Activated CD4-positive, alpha-beta T cell treated with anti-CD3 and anti-CD28 coated beads for 36 hours (primary cell): ENCODE measurements around the gene PEX14. TPM values are rescaled to one million over a fixed set of nuclear protein-coding genes. Genes with fewer than 3 reads are reported as not detected.

ENCODE experiments used
- ATAC-seq: fragments of 200-7000 bp; cut with Tn5 transposase; one replicate; pipeline ENCODE4 v1.10.0; 2021; ENCODE audit warnings: mild to moderate bottlenecking, moderate library complexity
- CTCF ChIA-PET: fragments of 350-600 bp; sonication (Branson Sonifier 250); formaldehyde crosslinking; loops from one replicate; lab custom pipeline; 2021; ENCODE audit warnings: antibody characterized with exemption; lab: Charles Lee
- POLR2A ChIA-PET: fragments of 350-600 bp; sonication (Branson Sonifier 250); formaldehyde crosslinking; loops from one replicate; lab custom pipeline; 2021; ENCODE audit warnings: antibody characterized with exemption, inconsistent platforms; lab: Charles Lee
- DNase-seq: peaks from one replicate; pipeline ENCODE4 v3.0.0-alpha.2; 2020
- H3K27ac Mint-ChIP-seq: one replicate; pipeline ENCODE4 v1.8.0; 2021; ENCODE audit warnings: mixed read lengths
- H3K27me3 Mint-ChIP-seq: one replicate; pipeline ENCODE4 v1.8.0; 2021; ENCODE audit warnings: mixed read lengths
- H3K36me3 Mint-ChIP-seq: one replicate; pipeline ENCODE4 v1.8.0; 2021; ENCODE audit warnings: low read depth, mixed read lengths
- H3K4me1 Mint-ChIP-seq: one replicate; pipeline ENCODE4 v1.8.0; 2021; ENCODE audit warnings: mixed read lengths
- H3K4me3 Mint-ChIP-seq: one replicate; pipeline ENCODE4 v1.8.0; 2021; ENCODE audit warnings: mild to moderate bottlenecking, moderate library complexity, mixed read lengths
- H3K9me3 Mint-ChIP-seq: one replicate; pipeline ENCODE4 v1.8.0; 2021; ENCODE audit warnings: low read depth, mixed read lengths
- intact Hi-C, 2 experiments: fragments of 100-400 bp; cut with DNase I in 1 of 2; cut with micrococcal nuclease in 1 of 2; formaldehyde crosslinking; loops; one replicate each; pipeline versions ENCODE4 v1.14.2 to v1.15.1; 2022 to 2024; cut with DNase I, micrococcal nuclease
- total RNA-seq, 2 experiments: library from RNA; stranded (reverse); gene quantifications; one replicate each; pipeline ENCODE4 v1.2.3, GENCODE V29; 2021

Gene PEX14
- total RNA-seq, 2 experiments from 2014 or later = 16.3 to 25.1 TPM

GRCh38 chr1:10646347-10646861 lies 171.7 kb downstream of the PEX14 start:
- Mint-ChIP-seq H3K9me3 (no peaks in the 10 kb centered on the region), H3K36me3 (no peaks in the 10 kb centered on the region), H3K4me1 (no peaks in the 10 kb centered on the region), H3K27me3 (no peaks in the 10 kb centered on the region), H3K4me3 (no peak overlapping the region), H3K27ac (no peak overlapping the region)
- intact Hi-C loops = no loop called here
- peak; percentile 36 for ATAC-seq
- no peak for DNase-seq
- ChIA-PET POLR2A (no interaction called here), CTCF (no interaction called here)

GRCh38 chr1:10647414-10648170 lies 172.8 kb downstream of the PEX14 start:
- Mint-ChIP-seq H3K4me3 (no peak overlapping the region), H3K36me3 (no peaks in the 10 kb centered on the region), H3K27ac (no peak overlapping the region), H3K9me3 (no peaks in the 10 kb centered on the region), H3K27me3 (no peaks in the 10 kb centered on the region), H3K4me1 (no peaks in the 10 kb centered on the region)
- intact Hi-C loops = no loop called here
- ChIA-PET CTCF (no interaction called here), POLR2A (no interaction called here)
- DNase-seq (no peak), ATAC-seq (no peak)

- H3K27ac Mint-ChIP-seq = no peak overlapping the region
- H3K4me3 Mint-ChIP-seq = no peak overlapping the region
- CTCF ChIA-PET = interaction anchor here (1.0 kb wide), 1 partner anchor 11 kb away, joined by 3 read pairs; no protein-coding TSS in a partner anchor
- ATAC-seq (no peak), DNase-seq (no peak)
- intact Hi-C loops = no loop called here
- no peaks in the 10 kb centered on the region for H3K9me3 Mint-ChIP-seq
- no peaks in the 10 kb centered on the region for H3K4me1 Mint-ChIP-seq
- no peaks in the 10 kb centered on the region for H3K27me3 Mint-ChIP-seq
- no peaks in the 10 kb centered on the region for H3K36me3 Mint-ChIP-seq
- POLR2A ChIA-PET = no interaction called here
Measured at GRCh38 chr1:10648689-10649516, 174.2 kb downstream of the PEX14 start.

- Mint-ChIP-seq H3K9me3 (no peaks in the 10 kb centered on the region), H3K27ac (no peak overlapping the region), H3K27me3 (no peaks in the 10 kb centered on the region), H3K4me1 (no peaks in the 10 kb centered on the region), H3K4me3 (no peak overlapping the region), H3K36me3 (no peaks in the 10 kb centered on the region)
- no peak for ATAC-seq
- ChIA-PET POLR2A (no interaction called here), CTCF (no interaction called here)
- no peak for DNase-seq
- intact Hi-C loops = no loop called here
Measured at GRCh38 chr1:10649517-10650201, 174.9 kb downstream of the PEX14 start.

DNA sequence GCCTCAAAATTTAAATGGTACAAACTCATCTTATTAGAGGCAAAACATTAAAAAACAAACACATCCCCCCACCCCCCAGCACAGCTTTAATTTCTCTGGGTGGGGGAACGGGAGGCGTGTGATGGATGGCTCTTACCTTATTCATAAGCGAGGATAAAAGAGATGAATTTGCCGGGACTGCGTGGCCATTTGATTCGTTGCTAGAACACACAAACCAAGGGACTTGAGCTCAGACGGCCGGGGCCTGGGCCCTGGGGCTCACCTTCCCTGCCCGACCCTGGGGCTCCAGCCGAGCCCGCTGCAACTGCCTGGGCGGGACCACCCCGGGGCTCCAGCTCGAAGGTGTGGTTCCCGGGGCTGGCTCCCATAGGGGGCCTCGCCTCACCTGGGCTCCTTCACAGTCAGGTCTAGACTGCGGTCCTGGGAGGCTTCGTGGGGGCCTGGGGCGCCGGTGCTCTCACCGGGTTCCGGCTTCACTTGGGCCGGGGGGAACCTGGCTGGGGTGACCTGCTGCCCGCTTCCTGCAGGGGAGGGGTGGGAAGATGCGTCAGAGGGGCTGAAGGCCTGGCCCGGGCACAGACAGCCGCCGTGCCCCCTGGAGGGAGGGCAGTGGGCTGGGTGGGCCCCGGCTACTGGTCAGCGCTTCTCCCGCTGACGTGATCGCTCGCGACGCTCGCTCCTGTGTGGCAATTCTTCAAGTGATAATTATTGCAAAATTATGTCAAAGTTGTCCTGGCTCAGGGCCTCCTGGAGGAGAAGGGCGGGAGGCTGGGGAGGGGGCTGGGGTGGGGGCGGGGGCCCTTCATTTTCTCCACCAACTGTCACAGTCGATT lies 176.0 kb downstream of the PEX14 start:
- DNase-seq = no peak
- intact Hi-C loops = no loop called here
- no peaks in the 10 kb centered on the region for H3K9me3 Mint-ChIP-seq
- ATAC-seq = no peak
- H3K36me3 Mint-ChIP-seq = no peaks in the 10 kb centered on the region
- no peak overlapping the region for H3K4me3 Mint-ChIP-seq
- H3K27ac Mint-ChIP-seq = no peak overlapping the region
- POLR2A ChIA-PET = no interaction called here
- CTCF ChIA-PET = interaction anchor here (1.1 kb wide), 1 partner anchor 156 kb away, joined by 3 read pairs; no protein-coding TSS in a partner anchor
- no peaks in the 10 kb centered on the region for H3K27me3 Mint-ChIP-seq
- H3K4me1 Mint-ChIP-seq = no peaks in the 10 kb centered on the region

DNA sequence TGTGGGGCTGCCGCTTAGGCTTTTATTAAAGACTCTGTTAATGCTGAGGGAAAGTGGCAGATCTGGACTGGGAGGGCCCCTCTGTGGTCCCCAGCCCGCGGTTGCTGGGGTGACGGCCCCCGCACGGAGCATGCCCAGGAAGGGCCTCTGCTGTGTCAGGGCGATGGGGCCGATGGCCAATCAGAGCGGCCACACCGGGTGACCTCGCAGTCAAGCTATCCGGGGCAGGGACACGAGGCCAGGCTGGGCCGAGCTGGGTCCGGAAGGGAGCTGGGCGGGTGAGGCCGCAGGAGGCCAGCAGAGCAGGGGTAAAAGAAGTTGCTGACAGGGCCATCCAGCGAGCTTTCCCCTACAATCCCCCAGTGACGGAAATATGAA lies 176.6 kb downstream of the PEX14 start:
- no peaks in the 10 kb centered on the region for H3K27me3 Mint-ChIP-seq
- no peak overlapping the region for H3K4me3 Mint-ChIP-seq
- ATAC-seq = no peak
- H3K4me1 Mint-ChIP-seq = no peaks in the 10 kb centered on the region
- CTCF ChIA-PET = interaction anchor here (1.1 kb wide), 1 partner anchor 156 kb away, joined by 3 read pairs; no protein-coding TSS in a partner anchor
- no peak for DNase-seq
- H3K27ac Mint-ChIP-seq = no peak overlapping the region
- intact Hi-C loops = no loop called here
- POLR2A ChIA-PET = no interaction called here
- no peaks in the 10 kb centered on the region for H3K9me3 Mint-ChIP-seq
- no peaks in the 10 kb centered on the region for H3K36me3 Mint-ChIP-seq

GRCh38 chr1:10651793-10652192 lies 177.0 kb downstream of the PEX14 start:
- no peak overlapping the region for H3K4me3 Mint-ChIP-seq
- CTCF ChIA-PET = interaction anchor here (1.1 kb wide), 1 partner anchor 157 kb away, joined by 3 read pairs; no protein-coding TSS in a partner anchor

DNA sequence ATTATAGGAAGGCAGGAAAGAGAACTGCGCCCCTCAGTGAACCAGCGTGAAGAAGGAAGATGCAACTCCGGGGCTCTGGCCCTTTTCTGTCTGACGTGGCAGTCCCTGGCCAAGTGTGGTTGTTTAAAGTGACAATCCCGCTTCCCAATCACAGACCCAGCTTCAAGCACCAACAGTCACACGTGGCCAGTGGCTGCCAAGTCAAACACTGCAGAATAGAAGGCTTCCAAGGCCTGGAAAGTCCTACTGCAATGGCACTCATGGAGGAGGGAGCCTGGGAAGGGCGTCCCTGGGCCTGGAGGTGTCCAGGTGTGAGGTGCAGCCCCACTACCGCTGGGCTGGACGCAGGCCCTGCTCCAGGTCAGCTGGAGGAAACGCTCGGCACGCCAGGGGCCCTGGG lies 177.9 kb downstream of the PEX14 start:
- ATAC-seq (no peak), DNase-seq (no peak)
- CTCF ChIA-PET = no interaction called here
- no peak overlapping the region for H3K27ac Mint-ChIP-seq
- intact Hi-C loops = no loop called here
- H3K4me1 Mint-ChIP-seq = no peaks in the 10 kb centered on the region
- no peak overlapping the region for H3K4me3 Mint-ChIP-seq
- H3K9me3 Mint-ChIP-seq = no peaks in the 10 kb centered on the region
- POLR2A ChIA-PET = no interaction called here
- no peaks in the 10 kb centered on the region for H3K36me3 Mint-ChIP-seq
- H3K27me3 Mint-ChIP-seq = no peaks in the 10 kb centered on the region

More at GRCh38 chr1:10651793-10652192, 177.0 kb downstream of the PEX14 start:
- intact Hi-C loops = no loop called here
- Mint-ChIP-seq H3K27me3 (no peaks in the 10 kb centered on the region), H3K4me1 (no peaks in the 10 kb centered on the region), H3K9me3 (no peaks in the 10 kb centered on the region), H3K27ac (no peak overlapping the region), H3K36me3 (no peaks in the 10 kb centered on the region)
- DNase-seq = no peak
- ATAC-seq = no peak
- POLR2A ChIA-PET = no interaction called here

DNA sequence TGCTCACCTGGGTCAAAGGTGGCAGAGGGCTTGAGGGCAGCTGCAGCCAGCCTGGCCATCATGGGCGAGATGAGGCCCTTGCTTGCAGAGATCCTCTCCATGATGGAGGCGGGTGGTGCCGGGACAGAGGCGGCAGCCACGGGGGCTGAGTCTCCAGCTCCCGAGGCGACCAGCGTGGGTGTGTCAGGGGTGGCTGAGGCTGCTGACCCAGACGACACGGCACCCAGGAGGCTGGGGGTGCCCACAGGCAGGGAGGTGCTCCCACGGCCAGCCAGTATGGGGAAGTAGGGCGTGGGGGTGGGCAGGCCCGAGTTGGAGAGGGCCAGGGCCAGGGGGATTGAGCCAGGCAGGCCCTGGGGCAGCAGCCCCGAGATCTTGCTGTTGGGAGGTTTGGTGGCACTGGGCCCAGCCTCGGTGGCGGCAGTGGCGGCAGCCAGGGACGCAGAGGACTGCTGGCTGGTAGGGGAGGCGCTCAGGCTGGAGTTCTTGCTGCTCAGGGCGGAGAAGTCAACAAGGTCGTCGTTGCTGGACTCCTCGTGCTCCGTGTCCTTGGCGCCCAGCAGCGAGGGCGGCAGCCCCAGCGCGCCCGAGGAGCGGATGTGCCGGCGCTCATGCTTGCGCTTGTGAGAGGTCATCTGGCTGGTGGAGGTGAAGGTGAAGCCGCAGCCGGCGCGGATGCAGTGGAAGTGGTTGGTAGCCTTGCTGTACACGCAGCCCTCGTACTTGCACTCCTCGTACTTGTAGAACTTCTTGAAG lies 178.8 kb downstream of the PEX14 start:
- Mint-ChIP-seq H3K4me1 (no peaks in the 10 kb centered on the region), H3K9me3 (no peaks in the 10 kb centered on the region), H3K27me3 (no peaks in the 10 kb centered on the region), H3K36me3 (no peaks in the 10 kb centered on the region), H3K27ac (no peak overlapping the region), H3K4me3 (no peak overlapping the region)
- POLR2A ChIA-PET = no interaction called here
- no peak for ATAC-seq
- CTCF ChIA-PET = no interaction called here
- no peak for DNase-seq
- intact Hi-C loops = no loop called here

DNA sequence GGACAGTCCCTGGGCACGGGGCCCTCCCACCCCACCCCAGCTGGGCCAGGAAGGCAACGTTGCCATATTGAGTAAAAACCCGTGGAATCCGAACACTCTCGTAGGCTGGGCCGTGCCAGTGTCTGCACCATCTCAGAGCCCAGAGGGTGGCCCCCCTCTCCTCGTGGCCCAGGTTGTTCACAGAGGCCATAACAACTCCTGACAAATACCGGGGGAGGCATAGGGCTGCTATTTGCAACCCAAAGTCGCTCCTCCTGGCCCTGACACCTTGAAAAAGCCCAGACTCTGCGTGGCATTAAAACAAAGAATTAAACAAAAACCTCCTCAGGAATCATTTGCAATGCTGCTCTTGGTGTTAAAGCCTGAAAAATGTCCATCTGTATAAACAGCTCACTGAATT lies 180.3 kb downstream of the PEX14 start:
- ChIA-PET POLR2A (no interaction called here), CTCF (no interaction called here)
- Mint-ChIP-seq H3K27me3 (no peaks in the 10 kb centered on the region), H3K4me3 (no peak overlapping the region), H3K9me3 (no peaks in the 10 kb centered on the region), H3K36me3 (no peaks in the 10 kb centered on the region), H3K4me1 (no peaks in the 10 kb centered on the region), H3K27ac (no peak overlapping the region)
- no peak for DNase-seq
- intact Hi-C loops = no loop called here
- no peak for ATAC-seq
